HL-60 (cell line): Measurements from ENCODE around the gene FUNDC2.

ENCODE experiments used
- DNase-seq, 2 experiments: peaks; one replicate each; pipeline ENCODE4 v3.0.0-alpha.2; 2010 to 2020; ENCODE audit warnings: low read depth in 1 of 2, low spot score in 1 of 2
- H3K27ac ChIP-seq: fragments of 250-450 bp; sonication (Bioruptor Pico); replicated peaks from 2 replicates; pipeline ENCODE4 v1.5.1; 2020; ENCODE audit warnings: mild to moderate bottlenecking, moderate library complexity
- H3K27me3 ChIP-seq: fragments of 250-450 bp; sonication (Bioruptor Pico); 2 replicates; pipeline ENCODE4 v1.5.1; 2021; ENCODE audit warnings: mild to moderate bottlenecking, moderate library complexity; ENCODE audit not compliant: insufficient read depth, poor library complexity, severe bottlenecking
- H3K4me3 ChIP-seq: replicated peaks from 2 replicates; pipeline ENCODE4 v1.5.1; 2011; ENCODE audit warnings: mild to moderate bottlenecking, control low read depth, low read length; ENCODE audit not compliant: insufficient read depth
- CTCF ChIP-seq: IDR thresholded peaks from one replicate; pipeline ENCODE4 v1.5.1; 2011; ENCODE audit warnings: low read length, control low read depth, inconsistent platforms; ENCODE audit not compliant: insufficient read depth
- GABPA ChIP-seq: IDR thresholded peaks from 2 replicates; pipeline ENCODE4 v1.6.1; 2012; ENCODE audit warnings: low read depth
- POLR2AphosphoS5 ChIP-seq: IDR thresholded peaks from 2 replicates; pipeline ENCODE4 v1.6.1; 2012; ENCODE audit warnings: low read depth
- REST ChIP-seq: IDR thresholded peaks from 2 replicates; pipeline ENCODE4 v1.6.1; 2012; ENCODE audit warnings: low read depth; ENCODE audit not compliant: insufficient replicate concordance
- SPI1 ChIP-seq: IDR thresholded peaks from 2 replicates; pipeline ENCODE4 v1.6.1; 2012; ENCODE audit warnings: low read depth, mild to moderate bottlenecking, borderline replicate concordance

Gene FUNDC2

GRCh38 chrX:155055494-155055893 is 28.9 kb downstream of the FUNDC2 start:
- H3K27me3 ChIP-seq = no peaks in the 10 kb centered on the region
- H3K27ac ChIP-seq = no peak overlapping the region
- no peak for TF ChIP-seq POLR2AphosphoS5
- no peak for TF ChIP-seq CTCF
- TF ChIP-seq REST = no peak
- no peak for TF ChIP-seq GABPA
- no peak for TF ChIP-seq SPI1
- no peak overlapping the region for H3K4me3 ChIP-seq
- no peak for DNase-seq

DNA sequence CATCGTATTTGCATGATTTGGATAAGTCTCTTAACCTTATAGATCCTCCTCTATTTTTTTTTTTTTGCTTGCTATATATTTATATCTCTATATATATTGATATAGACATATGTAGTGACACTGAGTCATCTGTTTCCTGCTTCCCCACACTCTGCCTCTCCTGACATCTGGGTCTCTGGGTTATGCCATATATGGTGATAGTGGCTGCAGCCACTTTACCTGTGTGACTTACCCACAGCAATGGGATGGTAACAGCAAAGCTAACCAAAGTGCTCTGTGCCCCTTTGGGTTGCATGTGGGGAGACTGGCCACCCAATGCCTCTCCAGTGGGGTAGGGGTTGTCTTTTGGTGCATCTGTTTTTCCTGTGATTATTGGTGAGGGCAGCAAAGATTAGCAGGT is 29.8 kb downstream of the FUNDC2 start:
- TF ChIP-seq SPI1 (no peak), POLR2AphosphoS5 (no peak), GABPA (no peak)
- DNase-seq = no peak
- Histone ChIP-seq H3K4me3 (no peak overlapping the region), H3K27ac (no peak overlapping the region), H3K27me3 (no peaks in the 10 kb centered on the region)

DNA sequence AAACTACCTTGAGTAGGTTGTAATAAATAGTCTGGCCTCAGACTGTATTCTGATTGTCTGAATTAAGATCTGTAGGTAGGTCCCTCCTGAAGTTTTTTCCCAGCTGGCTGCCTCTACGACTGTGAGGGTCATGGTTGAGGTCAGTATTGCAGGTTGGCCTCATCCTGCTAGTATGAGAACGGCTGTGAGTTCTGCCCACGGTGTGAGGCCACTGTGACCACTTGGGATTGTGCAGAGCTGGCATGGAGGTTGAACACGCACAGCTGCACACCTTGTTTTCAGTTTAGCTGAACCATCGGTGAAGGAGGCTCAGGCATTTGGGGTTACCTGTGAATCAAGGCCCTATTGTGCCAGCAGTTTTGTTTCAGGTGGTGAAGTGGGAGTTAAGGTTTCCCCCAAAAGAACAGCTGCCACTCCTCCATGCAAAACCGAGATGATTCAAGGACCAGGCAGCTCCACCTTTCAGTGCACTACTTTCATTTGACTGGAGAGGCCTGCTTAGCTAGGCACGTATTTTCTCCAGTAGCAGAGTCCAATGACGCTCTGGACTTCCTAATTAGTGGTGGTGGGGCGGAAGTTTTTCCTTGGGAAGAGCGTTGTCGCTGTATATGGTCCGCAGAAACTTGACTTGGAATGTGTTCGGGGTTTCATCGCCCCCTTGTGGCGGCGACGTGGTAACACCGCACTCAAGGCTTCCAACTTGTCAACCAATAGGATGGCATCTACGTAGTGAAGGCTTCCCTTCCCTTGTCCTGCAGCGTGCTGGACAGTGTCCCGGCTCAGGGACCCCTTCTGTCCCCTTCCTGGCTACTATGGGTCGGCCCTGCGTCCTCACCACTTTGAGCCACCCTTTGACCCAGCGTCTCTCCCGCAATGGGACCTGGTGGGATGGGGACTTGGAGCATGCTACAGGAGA is 30.5 kb downstream of the FUNDC2 start:
- peak in 1 of 2 experiments; percentile 51 for DNase-seq
- Histone ChIP-seq H3K27me3 (no peaks in the 10 kb centered on the region), H3K27ac (no peak overlapping the region), H3K4me3 (no peak overlapping the region)
- TF ChIP-seq SPI1 = no peak
- TF ChIP-seq CTCF = peak; percentile 48

DNA sequence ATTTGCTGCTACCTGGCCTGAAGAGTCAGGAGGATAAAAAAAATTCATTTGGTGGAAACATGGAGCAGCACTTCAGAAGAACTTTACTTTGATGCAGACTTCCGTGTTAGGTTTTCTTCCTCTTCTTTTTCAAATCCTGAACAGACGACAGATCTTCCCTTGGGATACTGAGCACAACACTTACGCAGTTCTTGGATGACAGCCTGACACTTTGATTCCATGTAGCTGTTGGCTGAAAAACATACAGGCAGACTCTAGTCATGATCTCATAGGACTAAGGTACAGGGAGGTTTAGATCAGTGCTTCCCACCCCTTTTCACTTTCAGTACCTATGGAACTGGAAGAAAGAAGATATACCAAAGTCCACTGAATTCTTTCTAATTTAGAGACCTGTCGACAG is 35.1 kb downstream of the FUNDC2 start:
- DNase-seq = no peak
- Histone ChIP-seq H3K27me3 (no peaks in the 10 kb centered on the region), H3K4me3 (no peak overlapping the region), H3K27ac (no peak overlapping the region)
- TF ChIP-seq SPI1 (no peak), REST (no peak), POLR2AphosphoS5 (no peak), GABPA (no peak), CTCF (no peak)
